Activated CD8-positive, alpha-beta memory T cell treated with anti-CD3 and anti-CD28 coated beads, Interleukin-2, amount 50 U/mL, for 24 hours (primary cell): ENCODE results near the gene GLS.
"Not testable (repeated sequence)": the region's sequence is repeated elsewhere in the genome, so short reads cannot be mapped to it uniquely, and the experiment has no call there.

Source experiments
- DNase-seq: peaks from one replicate; pipeline ENCODE4 v3.0.0-alpha.2; 2020; ENCODE audit errors: extremely low read depth

Gene GLS

GRCh38 chr2:190994148-190994547 is 113.5 kb downstream of the GLS start:
- DNase-seq = no peak

- not testable (repeated sequence) for DNase-seq
Measured at GRCh38 chr2:190995315-190995714, 114.7 kb downstream of the GLS start.

- no peak for DNase-seq
Measured at GRCh38 chr2:190996338-190996946, 115.8 kb downstream of the GLS start.

GRCh38 chr2:190996947-190997346 is 116.3 kb downstream of the GLS start:
- DNase-seq = no peak

- no peak for DNase-seq
Measured at GRCh38 chr2:190997526-190998113, 117.0 kb downstream of the GLS start.

GRCh38 chr2:190999058-190999457 is 118.4 kb downstream of the GLS start:
- no peak for DNase-seq

- DNase-seq = no peak
Measured at GRCh38 chr2:190999949-191000665, 119.5 kb downstream of the GLS start.

GRCh38 chr2:191001032-191001431 is 120.4 kb downstream of the GLS start:
- no peak for DNase-seq

GRCh38 chr2:191001624-191002023 is 121.0 kb downstream of the GLS start:
- no peak for DNase-seq

- DNase-seq = no peak
Measured at GRCh38 chr2:191003405-191004309, 123.0 kb downstream of the GLS start.

- no peak for DNase-seq
Measured at GRCh38 chr2:191006297-191006696, 125.7 kb downstream of the GLS start.

- DNase-seq = no peak
Measured at GRCh38 chr2:191006997-191007783, 126.6 kb downstream of the GLS start.

GRCh38 chr2:191008286-191008685 is 127.7 kb downstream of the GLS start:
- DNase-seq = no peak

GRCh38 chr2:191009541-191010374 is 129.1 kb downstream of the GLS start:
- no peak for DNase-seq

- DNase-seq = no peak
Measured at GRCh38 chr2:191010887-191011885, 130.6 kb downstream of the GLS start.

- no peak for DNase-seq
Measured at GRCh38 chr2:191012346-191012745, 131.7 kb downstream of the GLS start.

GRCh38 chr2:191012845-191013681 is 132.4 kb downstream of the GLS start:
- no peak for DNase-seq

- no peak for DNase-seq
Measured at GRCh38 chr2:191013682-191013931, 133.0 kb downstream of the GLS start.
